HL-60/S4 (cell line): ENCODE results near the gene ABCB8.

Source experiments
- in situ Hi-C: fragments of 300-500 bp; cut with MboI; formaldehyde crosslinking; loops from 2 replicates; pipeline ENCODE4 v1.14.3; 2022; ENCODE audit warnings: low sequenced_read_pairs

The ABCB8 gene

GRCh38 chr7:151068069-151068773 lies 40.0 kb downstream of the ABCB8 start:
- in situ Hi-C loops = no loop called here

- in situ Hi-C loops = no loop called here
Observed at GRCh38 chr7:151069841-151070573, 41.8 kb downstream of the ABCB8 start.

GRCh38 chr7:151070574-151070960 lies 42.3 kb downstream of the ABCB8 start:
- in situ Hi-C loops = no loop called here

- in situ Hi-C loops = no loop called here
Observed at GRCh38 chr7:151071032-151071866, 43.0 kb downstream of the ABCB8 start.

- in situ Hi-C loops = no loop called here
Observed at GRCh38 chr7:151073990-151074389, 45.7 kb downstream of the ABCB8 start.

GRCh38 chr7:151074817-151075661 lies 46.8 kb downstream of the ABCB8 start:
- in situ Hi-C loops = no loop called here

- in situ Hi-C loops = no loop called here
Observed at GRCh38 chr7:151075662-151075971, 47.4 kb downstream of the ABCB8 start.

GRCh38 chr7:151075978-151076426 lies 47.8 kb downstream of the ABCB8 start:
- in situ Hi-C loops = no loop called here

GRCh38 chr7:151076863-151077704 lies 48.8 kb downstream of the ABCB8 start:
- in situ Hi-C loops = no loop called here

- in situ Hi-C loops = no loop called here
Observed at GRCh38 chr7:151077705-151078232, 49.5 kb downstream of the ABCB8 start.

GRCh38 chr7:151078233-151079040 lies 50.2 kb downstream of the ABCB8 start:
- in situ Hi-C loops = no loop called here

- in situ Hi-C loops = no loop called here
Observed at GRCh38 chr7:151079199-151079910, 51.1 kb downstream of the ABCB8 start.

GRCh38 chr7:151080067-151080521 lies 51.8 kb downstream of the ABCB8 start:
- in situ Hi-C loops = no loop called here

- in situ Hi-C loops = no loop called here
Observed at GRCh38 chr7:151080522-151081169, 52.4 kb downstream of the ABCB8 start, which contains the start of gene FASTK. Gene FASTK (minus strand): TSS chr7:151080809. CDS start chr7:151080766, 43 bp downstream.

GRCh38 chr7:151081170-151082101 lies 53.2 kb downstream of the ABCB8 start:
- in situ Hi-C loops = no loop called here
